Common myeloid progenitor, CD34-positive (primary cell): Measurements from ENCODE around the gene RGS2. TPM values are rescaled to one million over a fixed set of nuclear protein-coding genes. Genes with fewer than 3 reads are reported as not detected.

Experiments used
- CTCF ChIA-PET: fragments of 350-600 bp; sonication (Branson Sonifier 250); formaldehyde crosslinking; loops from one replicate; lab custom pipeline; 2021; ENCODE audit warnings: antibody characterized with exemption; lab: Charles Lee
- POLR2A ChIA-PET: fragments of 350-600 bp; sonication (Branson Sonifier 250); formaldehyde crosslinking; loops from one replicate; lab custom pipeline; 2021; ENCODE audit warnings: antibody characterized with exemption; lab: Charles Lee
- DNase-seq, 3 donors: peaks; one replicate each; pipeline versions ENCODE4 v3.0.0 to v3.0.0-alpha.2; 2013
- H3K27ac ChIP-seq, 2 experiments: 1 replicate in 1 of 2; 2 replicates in 1 of 2; pipeline ENCODE4 v1.7.0; 2013; ENCODE audit warnings: inconsistent platforms in 2 of 2, low read length in 2 of 2, mild to moderate bottlenecking in 2 of 2, low read depth in 1 of 2, moderate library complexity in 1 of 2; ENCODE audit not compliant: severe bottlenecking in 2 of 2, insufficient read depth in 1 of 2, poor library complexity in 1 of 2
- H3K27me3 ChIP-seq, 5 experiments: replicated peaks in 2 of 5; 1 replicate in 3 of 5; 2 replicates in 2 of 5; pipeline versions ENCODE4 v1.6.1 to v1.7.0; 2013; ENCODE audit warnings: low read length in 4 of 5, mild to moderate bottlenecking in 2 of 5, moderate library complexity in 2 of 5, inconsistent platforms in 1 of 5; ENCODE audit not compliant: insufficient read depth in 5 of 5, control insufficient read depth in 4 of 5
- H3K36me3 ChIP-seq, 4 experiments: 1 replicate in 2 of 4; 2 replicates in 2 of 4; pipeline versions ENCODE4 v1.6.1 to v1.7.0; 2013; ENCODE audit warnings: low read length in 3 of 4, control low read depth in 1 of 4, mild to moderate bottlenecking in 1 of 4; ENCODE audit not compliant: control insufficient read depth in 4 of 4, insufficient read depth in 4 of 4
- H3K4me1 ChIP-seq, 4 experiments: 1 replicate in 3 of 4; 2 replicates in 1 of 4; pipeline versions ENCODE4 v1.6.1 to v1.7.1; 2013; ENCODE audit warnings: low read length in 3 of 4, mild to moderate bottlenecking in 3 of 4, control low read depth in 1 of 4, inconsistent platforms in 1 of 4, moderate library complexity in 1 of 4; ENCODE audit not compliant: control insufficient read depth in 4 of 4, insufficient read depth in 4 of 4; ENCODE audit errors: control extremely low read depth in 1 of 4
- H3K4me3 ChIP-seq, 7 experiments: 1 replicate in 4 of 7; 2 replicates in 3 of 7; pipeline versions ENCODE4 v1.5.1 to v1.7.0; 2013; ENCODE audit warnings: mild to moderate bottlenecking in 7 of 7, low read length in 6 of 7, moderate library complexity in 6 of 7, inconsistent platforms in 2 of 7, low read depth in 2 of 7, control low read depth in 1 of 7; ENCODE audit not compliant: insufficient read depth in 4 of 7, control insufficient read depth in 1 of 7; ENCODE audit errors: extremely low read depth in 1 of 7
- H3K9me3 ChIP-seq, 5 experiments: 1 replicate in 4 of 5; 2 replicates in 1 of 5; pipeline versions ENCODE4 v1.6.1 to v1.7.1; 2013; ENCODE audit warnings: low read length in 4 of 5, mild to moderate bottlenecking in 2 of 5, inconsistent platforms in 1 of 5, low read depth in 1 of 5, moderate library complexity in 1 of 5; ENCODE audit not compliant: control insufficient read depth in 4 of 5, insufficient read depth in 2 of 5; ENCODE audit errors: control extremely low read depth in 1 of 5
- WGBS: methylation state at CpG from one replicate; pipeline ENCODE4 v1.1.5; 2013; ENCODE audit not compliant: insufficient coverage; 5-methylcytosine and 5-hydroxymethylcytosine counted together
- polyA plus RNA-seq: library from polyadenylated mRNA; unstranded; fragments of 120-200 nt; gene quantifications from one replicate; pipeline ENCODE4 v1.2.1, GENCODE V29; 2013

RGS2 gene, protein sequence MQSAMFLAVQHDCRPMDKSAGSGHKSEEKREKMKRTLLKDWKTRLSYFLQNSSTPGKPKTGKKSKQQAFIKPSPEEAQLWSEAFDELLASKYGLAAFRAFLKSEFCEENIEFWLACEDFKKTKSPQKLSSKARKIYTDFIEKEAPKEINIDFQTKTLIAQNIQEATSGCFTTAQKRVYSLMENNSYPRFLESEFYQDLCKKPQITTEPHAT
- polyA plus RNA-seq = 49.5 TPM

DNA sequence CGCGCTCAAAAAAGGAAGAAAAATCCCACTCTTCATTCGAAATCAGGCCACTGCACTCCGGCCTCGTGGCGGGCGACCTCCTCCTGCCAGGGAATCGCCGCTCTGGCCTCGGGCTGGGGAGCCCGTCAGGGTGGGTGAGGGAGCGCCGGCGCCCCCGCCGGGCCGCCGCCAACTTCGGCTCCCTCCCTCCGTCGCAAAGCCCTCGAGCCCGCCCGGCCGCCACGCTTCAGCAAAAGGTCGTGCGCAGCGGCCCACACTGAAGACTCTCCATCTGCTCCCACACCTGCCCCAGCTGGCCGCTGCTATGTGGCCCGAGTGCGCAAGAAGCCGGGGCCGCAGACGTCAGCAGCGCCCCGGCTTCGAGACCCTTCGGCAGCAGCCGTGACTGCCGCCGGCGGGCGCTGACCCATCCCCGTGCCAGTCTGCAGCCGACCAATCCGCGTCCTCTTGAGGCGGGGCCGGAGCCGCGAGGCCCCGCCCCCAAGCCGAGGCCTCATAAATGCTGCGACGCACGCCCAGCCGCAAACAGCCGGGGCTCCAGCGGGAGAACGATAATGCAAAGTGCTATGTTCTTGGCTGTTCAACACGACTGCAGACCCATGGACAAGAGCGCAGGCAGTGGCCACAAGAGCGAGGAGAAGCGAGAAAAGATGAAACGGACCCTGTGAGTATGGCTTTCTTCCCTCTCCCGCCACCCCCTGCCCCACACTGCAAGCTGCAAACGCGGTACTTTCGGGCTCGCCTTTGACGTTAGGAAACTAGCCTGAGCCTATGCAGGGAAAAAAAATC lies at the start of gene RGS2:
TSS of gene RGS2 (plus strand) at position 522 of the 789 bp plus-strand sequence. CDS start at position 555, 33 bp downstream.
- POLR2A ChIA-PET = interaction anchor here (0.6 to 1.0 kb wide), 3 partner anchors 196 to 314 kb away, joined by 3 to 4 read pairs (median 4); no protein-coding TSS in a partner anchor

DNA sequence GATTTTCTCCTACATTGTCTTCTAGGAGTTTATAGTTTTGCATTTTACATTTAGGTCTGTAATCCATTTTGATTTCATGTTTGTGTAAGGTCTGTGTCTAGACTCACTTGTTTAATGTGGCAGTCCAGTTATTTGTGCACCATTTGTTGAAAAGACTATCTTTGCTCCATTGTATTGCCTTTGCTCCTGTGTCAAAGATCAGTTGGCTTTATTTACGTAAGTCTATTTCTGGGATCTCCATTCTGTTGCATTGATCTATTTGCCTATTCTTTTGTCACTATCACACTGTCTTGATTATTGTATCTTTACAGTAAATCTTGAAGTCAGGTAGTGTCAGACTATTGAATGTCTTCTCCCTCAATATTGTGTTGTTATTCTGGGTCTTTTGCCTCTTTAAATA lies 49.7 kb upstream of the RGS2 start:
- Histone ChIP-seq H3K4me1 (no peaks in the 10 kb centered on the region), H3K27ac (no peak overlapping the region), H3K27me3 (no peaks in the 10 kb centered on the region), H3K9me3 (no peaks in the 10 kb centered on the region), H3K4me3 (no peak overlapping the region), H3K36me3 (no peaks in the 10 kb centered on the region)
- POLR2A ChIA-PET = no interaction called here
- 100% methylated on average over 1 of the region's 1 CpG for WGBS
- no peak for DNase-seq
- CTCF ChIA-PET = no interaction called here

More for the DNA sequence above, at the start of gene RGS2:
- peak within 1 kb of the TSS; percentile 76 to 100 (median 95) for H3K4me3 ChIP-seq
- no peaks in the 10 kb centered on the region for H3K9me3 ChIP-seq
- CTCF ChIA-PET = interaction anchor here (2.0 to 9.3 kb wide), 7 partner anchors 11 to 335 kb away, joined by 5 to 119 read pairs (median 11); no protein-coding TSS in a partner anchor
- peak within 1 kb of the TSS in 1 of 2 experiments; percentile 59 for H3K27ac ChIP-seq
- H3K36me3 ChIP-seq = peaks cover 0 to 2% (median 0%) of the 10 kb centered on the region in 4 experiments
- WGBS = 0% methylated on average over 55 of the region's 72 CpGs
- peak; percentile 87 to 92 (median 91) for DNase-seq
- peaks cover 0 to 4% (median 0%) of the 10 kb centered on the region in 5 experiments for H3K27me3 ChIP-seq
- H3K4me1 ChIP-seq = peaks cover 21 to 43% (median 34%) of the 10 kb centered on the region in 4 experiments

DNA sequence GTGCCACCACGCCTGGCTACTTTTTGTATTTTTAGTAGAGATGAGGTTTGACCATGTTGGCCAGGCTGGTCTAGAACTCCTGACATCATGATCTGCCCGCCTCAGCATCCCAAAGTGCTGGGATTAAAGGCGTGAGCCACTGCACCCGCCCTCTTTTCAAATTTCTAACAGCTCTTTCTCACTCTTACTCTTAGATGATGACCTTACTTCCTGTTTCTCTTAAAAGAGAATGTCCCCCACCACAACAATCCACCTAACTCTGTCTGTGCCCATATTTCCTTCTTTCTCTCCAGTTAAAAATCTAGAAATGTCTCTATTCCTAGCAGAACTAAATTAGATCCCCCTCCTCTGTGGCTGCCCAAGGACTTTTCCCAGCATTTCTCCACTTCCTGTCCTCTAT lies 46.6 kb upstream of the RGS2 start:
- Histone ChIP-seq H3K4me1 (no peaks in the 10 kb centered on the region), H3K4me3 (no peak overlapping the region), H3K27ac (no peak overlapping the region), H3K9me3 (no peaks in the 10 kb centered on the region), H3K27me3 (no peaks in the 10 kb centered on the region), H3K36me3 (no peaks in the 10 kb centered on the region)
- DNase-seq = no peak
- ChIA-PET POLR2A (no interaction called here), CTCF (no interaction called here)
- WGBS = 100% methylated on average over 3 of the region's 4 CpGs

DNA sequence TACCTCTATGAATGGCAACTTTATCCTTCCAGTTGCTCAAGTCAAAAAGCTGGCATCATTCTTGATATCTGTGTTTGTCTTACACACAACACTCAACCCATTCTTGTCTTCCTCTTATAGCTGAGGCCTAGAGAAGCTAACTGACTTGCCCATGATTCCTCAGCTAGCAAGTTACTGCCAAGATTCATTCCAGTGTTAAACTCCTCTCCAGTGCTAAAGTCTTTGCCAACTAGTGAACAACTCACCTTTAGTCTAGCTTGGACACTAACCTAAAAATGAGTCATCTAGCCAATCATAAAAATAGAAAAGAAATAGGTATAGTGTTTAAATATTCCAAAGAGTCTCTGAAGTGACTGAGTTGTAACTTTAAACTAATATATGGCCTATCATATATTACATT lies 45.6 kb upstream of the RGS2 start:
- no peaks in the 10 kb centered on the region for H3K4me1 ChIP-seq
- DNase-seq = no peak
- H3K27me3 ChIP-seq = no peaks in the 10 kb centered on the region
- no peak overlapping the region for H3K4me3 ChIP-seq
- ChIA-PET POLR2A (interaction anchor here (0.5 kb wide), 1 partner anchor 64 kb away, joined by 3 read pairs; no protein-coding TSS in a partner anchor), CTCF (no interaction called here)
- H3K36me3 ChIP-seq = no peaks in the 10 kb centered on the region
- no peak overlapping the region for H3K27ac ChIP-seq
- H3K9me3 ChIP-seq = no peaks in the 10 kb centered on the region

DNA sequence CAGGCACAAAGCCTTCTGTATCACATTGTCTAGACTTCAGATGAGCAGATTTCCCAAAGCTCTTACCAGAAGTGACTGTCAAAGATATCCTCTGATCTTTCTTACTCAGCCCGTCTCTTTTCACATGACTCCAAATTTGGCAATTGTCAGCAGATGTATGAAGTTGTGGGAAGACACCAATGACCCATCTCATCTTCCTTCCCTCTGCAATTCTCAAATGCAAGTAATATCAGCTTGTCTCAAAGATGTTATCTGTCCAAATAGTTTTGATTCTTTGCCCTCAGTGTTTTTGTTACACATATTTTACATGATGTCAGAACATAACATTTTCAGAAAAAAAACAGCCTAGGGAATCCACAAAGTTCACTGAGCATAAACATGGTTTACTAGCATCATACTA lies 45.1 kb upstream of the RGS2 start:
- Histone ChIP-seq H3K27me3 (no peaks in the 10 kb centered on the region), H3K4me3 (no peak overlapping the region), H3K27ac (no peak overlapping the region), H3K9me3 (no peaks in the 10 kb centered on the region), H3K4me1 (no peaks in the 10 kb centered on the region), H3K36me3 (no peaks in the 10 kb centered on the region)
- no peak for DNase-seq
- WGBS = 100% methylated on average over 1 of the region's 1 CpG
- ChIA-PET CTCF (no interaction called here), POLR2A (interaction anchor here (0.5 kb wide), 1 partner anchor 65 kb away, joined by 3 read pairs; no protein-coding TSS in a partner anchor)

DNA sequence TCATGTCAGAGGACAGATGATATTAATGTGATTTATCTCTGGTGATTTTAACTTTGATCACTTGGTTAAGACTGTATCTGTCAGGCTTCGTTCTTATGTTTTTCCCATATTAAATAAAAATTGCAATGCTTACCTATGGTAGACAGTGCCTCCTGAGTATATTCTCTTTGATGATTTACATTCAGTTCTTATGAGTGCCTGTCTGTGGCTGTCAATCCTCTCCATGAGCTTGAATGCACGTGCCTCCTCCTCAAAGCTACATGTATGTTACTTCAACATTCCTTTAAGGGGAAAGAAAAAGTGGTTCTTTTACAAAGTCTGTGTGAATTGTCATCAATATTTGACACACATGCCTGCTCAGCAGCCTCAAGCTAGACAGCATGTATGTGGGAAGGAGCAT lies 44.2 kb upstream of the RGS2 start:
- no peak overlapping the region for H3K27ac ChIP-seq
- H3K4me1 ChIP-seq = no peaks in the 10 kb centered on the region
- DNase-seq = no peak
- no peak overlapping the region for H3K4me3 ChIP-seq
- H3K27me3 ChIP-seq = no peaks in the 10 kb centered on the region
- H3K9me3 ChIP-seq = no peaks in the 10 kb centered on the region
- no peaks in the 10 kb centered on the region for H3K36me3 ChIP-seq
- no CpG with 5 or more reads among the region's 2 CpGs for WGBS
- ChIA-PET POLR2A (no interaction called here), CTCF (interaction anchor here (1.5 kb wide), 1 partner anchor 43 kb away, joined by 4 read pairs; no protein-coding TSS in a partner anchor)
